ENCODE data around the gene ASB14.

ASB14 gene

DNA sequence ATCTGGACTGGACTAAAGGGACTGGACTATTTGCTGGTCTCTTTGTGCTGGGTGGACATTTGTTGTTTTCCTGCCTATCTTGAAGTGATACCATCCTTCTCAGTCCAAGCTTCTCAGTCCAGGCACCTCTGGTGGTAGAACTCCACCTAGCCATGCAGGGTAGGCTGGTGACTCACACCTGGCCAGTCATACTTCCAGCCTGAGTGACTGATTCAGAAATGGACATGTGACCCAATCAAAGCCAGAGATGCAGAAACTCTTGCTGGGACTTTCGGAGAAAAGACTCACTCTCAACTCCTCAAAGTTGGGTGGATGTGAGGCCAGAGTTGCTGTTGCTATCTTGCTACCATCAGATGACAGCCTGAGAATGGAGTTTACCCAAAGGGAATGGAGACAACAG lies 5.6 kb upstream of the ASB14 start:
- no peak for DNase-seq (ENCODE audit: low read depth)
- TF ChIP-seq CTCF (IDR thresholded peaks at IDR 0.05; ENCODE audit: control insufficient read depth, extremely low read depth, insufficient read depth) = no peak
- H3K4me3 ChIP-seq (ENCODE audit: low read depth, low read length) = no peak overlapping the region

GRCh38 chr3:57292897-57293526 lies 527 bp upstream of the ASB14 start:
- no peak for TF ChIP-seq CTCF (IDR thresholded peaks at IDR 0.05; ENCODE audit: control insufficient read depth, extremely low read depth, insufficient read depth)
- no peak overlapping the region for H3K4me3 ChIP-seq (ENCODE audit: low read depth, low read length)
- DNase-seq (ENCODE audit: low read depth) = no peak

- no peak for TF ChIP-seq CTCF (IDR thresholded peaks at IDR 0.05; ENCODE audit: control insufficient read depth, extremely low read depth, insufficient read depth)
- H3K4me3 ChIP-seq (ENCODE audit: low read depth, low read length) = no peak overlapping the region
- DNase-seq (ENCODE audit: low read depth) = no peak
Measured at GRCh38 chr3:57288403-57288802, 4.1 kb downstream of the ASB14 start.

DNA sequence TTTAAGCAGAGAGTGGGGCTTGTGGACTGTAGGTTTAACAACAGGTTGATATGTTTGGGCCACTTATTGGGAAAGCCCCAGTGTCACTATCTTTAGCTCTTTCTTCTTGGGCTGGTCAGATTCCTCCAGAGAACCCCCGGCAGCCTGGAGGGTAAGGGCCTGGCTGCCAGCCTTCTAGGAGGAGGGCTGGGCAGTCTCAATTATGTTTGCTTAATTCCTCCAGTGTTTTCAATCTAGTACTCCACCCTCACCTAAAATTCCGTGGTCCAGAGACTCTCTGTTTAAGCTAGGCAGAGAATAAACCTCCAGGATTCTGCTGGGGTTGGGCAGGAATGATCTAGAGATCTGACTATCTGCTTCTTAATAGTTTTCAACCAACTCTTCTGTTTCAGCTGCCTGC lies 5.3 kb downstream of the ASB14 start:
- H3K4me3 ChIP-seq (ENCODE audit: low read depth, low read length) = no peak overlapping the region
- DNase-seq (ENCODE audit: low read depth) = no peak
- TF ChIP-seq CTCF (IDR thresholded peaks at IDR 0.05; ENCODE audit: control insufficient read depth, extremely low read depth, insufficient read depth) = no peak

- no peak for TF ChIP-seq CTCF (IDR thresholded peaks at IDR 0.05; ENCODE audit: control insufficient read depth, extremely low read depth, insufficient read depth)
- DNase-seq (ENCODE audit: low read depth) = no peak
- no peak overlapping the region for H3K4me3 ChIP-seq (ENCODE audit: low read depth, low read length)
Measured at GRCh38 chr3:57283334-57283733, 9.2 kb downstream of the ASB14 start.

DNA sequence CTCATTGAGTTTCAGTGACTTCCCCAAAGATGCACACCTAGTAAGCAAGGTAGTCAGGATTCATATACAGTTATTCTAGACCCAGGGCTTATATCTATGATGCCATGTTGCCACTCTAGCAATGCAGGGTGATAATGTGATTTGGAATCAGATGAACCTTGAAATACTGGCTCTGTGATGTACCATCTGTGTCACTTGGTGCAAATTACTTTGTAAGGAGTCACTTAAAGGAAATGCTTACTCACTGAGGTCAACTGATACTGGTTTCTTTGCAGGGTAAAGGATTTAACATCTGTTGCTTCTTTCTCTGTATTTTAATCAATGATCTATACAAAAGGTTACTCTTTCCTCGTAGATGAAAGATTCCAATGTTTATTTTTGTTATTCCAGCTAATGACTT lies 10.8 kb downstream of the ASB14 start:
- no peak overlapping the region for H3K4me3 ChIP-seq (ENCODE audit: low read depth, low read length)
- no peak for DNase-seq (ENCODE audit: low read depth)
- TF ChIP-seq CTCF (IDR thresholded peaks at IDR 0.05; ENCODE audit: control insufficient read depth, extremely low read depth, insufficient read depth) = no peak

GRCh38 chr3:57279685-57280084 lies 12.8 kb downstream of the ASB14 start:
- DNase-seq (ENCODE audit: low read depth) = no peak
- TF ChIP-seq CTCF (IDR thresholded peaks at IDR 0.05; ENCODE audit: control insufficient read depth, extremely low read depth, insufficient read depth) = no peak
- H3K4me3 ChIP-seq (ENCODE audit: low read depth, low read length) = no peak overlapping the region
